Osteoblast (primary cell): Measurements from ENCODE around the gene KASH5. TPM values are rescaled to one million over a fixed set of nuclear protein-coding genes. Genes with fewer than 3 reads are reported as not detected.

Experiments used
- DNase-seq: peaks from one replicate; pipeline ENCODE4 v3.0.0; 2011; ENCODE audit warnings: low spot score, mixed read lengths; ENCODE audit not compliant: insufficient read length; ENCODE audit errors: missing footprints
- H2AFZ ChIP-seq: 2 replicates; pipeline ENCODE4 v1.6.0; 2011; ENCODE audit warnings: mild to moderate bottlenecking, low read length
- H3K27ac ChIP-seq: 2 replicates; pipeline ENCODE4 v1.5.1; 2011; ENCODE audit warnings: mild to moderate bottlenecking, low read depth, low read length, moderate library complexity
- H3K27me3 ChIP-seq: 2 replicates; pipeline ENCODE4 v1.6.0; 2012; ENCODE audit warnings: mild to moderate bottlenecking, control low read depth, inconsistent platforms, low read length, moderate library complexity; ENCODE audit not compliant: insufficient read depth
- H3K36me3 ChIP-seq: 2 replicates; pipeline ENCODE4 v1.5.1; 2011; ENCODE audit warnings: mild to moderate bottlenecking, low read length, control low read depth, moderate library complexity; ENCODE audit not compliant: insufficient read depth
- H3K4me1 ChIP-seq: 2 replicates; pipeline ENCODE4 v1.5.1; 2011; ENCODE audit warnings: mild to moderate bottlenecking, low read length, control low read depth, moderate library complexity; ENCODE audit not compliant: insufficient read depth
- H3K4me2 ChIP-seq: 2 replicates; pipeline ENCODE4 v1.6.0; 2011; ENCODE audit warnings: mild to moderate bottlenecking, low read length; ENCODE audit not compliant: insufficient read depth
- H3K4me3 ChIP-seq: fragments of 200-600 bp; sonication (generic); 3 replicates; pipeline ENCODE4 v1.5.1; 2012; ENCODE audit warnings: mild to moderate bottlenecking, low read length, inconsistent platforms; ENCODE audit not compliant: insufficient read depth
- H3K79me2 ChIP-seq: 2 replicates; pipeline ENCODE4 v1.6.0; 2012; ENCODE audit warnings: mild to moderate bottlenecking, low read length, control low read depth, inconsistent platforms; ENCODE audit not compliant: insufficient read depth
- H3K9me3 ChIP-seq: 2 replicates; pipeline ENCODE4 v1.5.1; 2011; ENCODE audit warnings: low read depth, low read length, control low read depth
- H4K20me1 ChIP-seq: 2 replicates; pipeline ENCODE4 v1.6.0; 2012; ENCODE audit warnings: mild to moderate bottlenecking, low read length, control low read depth; ENCODE audit not compliant: insufficient read depth
- CTCF ChIP-seq: IDR thresholded peaks from 2 replicates; pipeline ENCODE4 v1.5.1; 2011; ENCODE audit warnings: mild to moderate bottlenecking, low read depth, low read length, moderate library complexity; ENCODE audit errors: extremely low read depth
- total RNA-seq: library from RNA; depleted of rRNA; stranded (reverse); fragments of >200 nt; gene quantifications from 2 replicates; pipeline ENCODE4 v1.2.3, GENCODE V29; 2012

KASH5 gene
- total RNA-seq, 1 donor: not detected

- no peak overlapping the region for H3K4me2 ChIP-seq
- no peaks in the 10 kb centered on the region for H3K79me2 ChIP-seq
- no peak for TF ChIP-seq CTCF
- no peak overlapping the region for H3K4me3 ChIP-seq
- peaks cover 5% of the 10 kb centered on the region for H3K36me3 ChIP-seq
- no peaks in the 10 kb centered on the region for H3K27me3 ChIP-seq
- H4K20me1 ChIP-seq: no peaks in the 10 kb centered on the region
- H3K9me3 ChIP-seq: no peaks in the 10 kb centered on the region
- H3K27ac ChIP-seq: no peak overlapping the region
- H3K4me1 ChIP-seq: no peaks in the 10 kb centered on the region
- DNase-seq: peak; percentile 49
- H2AFZ ChIP-seq: no peak overlapping the region
These were observed 76.1 kb downstream of the KASH5 start for GRCh38 chr19:49463960-49464740.

- no peaks in the 10 kb centered on the region for H4K20me1 ChIP-seq
- H3K79me2 ChIP-seq: no peaks in the 10 kb centered on the region
- H3K4me2 ChIP-seq: no peak overlapping the region
- no peaks in the 10 kb centered on the region for H3K4me1 ChIP-seq
- H3K27me3 ChIP-seq: no peaks in the 10 kb centered on the region
- H3K36me3 ChIP-seq: peaks cover 5% of the 10 kb centered on the region
- H3K9me3 ChIP-seq: no peaks in the 10 kb centered on the region
- H3K4me3 ChIP-seq: no peak overlapping the region
- TF ChIP-seq CTCF: no peak
- DNase-seq: peak; percentile 65
- H2AFZ ChIP-seq: no peak overlapping the region
- no peak overlapping the region for H3K27ac ChIP-seq
These were observed 77.3 kb downstream of the KASH5 start for GRCh38 chr19:49465371-49465770.

Other genes starting within 250 kb of the KASH5 start
- gene HRC, start 232.9 kb upstream of the KASH5 start, total RNA-seq: not detected in 2 replicates
- gene TRPM4, start 230.5 kb upstream of the KASH5 start, total RNA-seq: 15.9 and 20.6 TPM in 2 replicates
- gene SLC6A16, start 63.1 kb upstream of the KASH5 start, total RNA-seq: 0.72 and 1.2 TPM in 2 replicates
- gene CD37, start 52.8 kb upstream of the KASH5 start, total RNA-seq: 0.36 TPM in 1 of 2 replicates, not detected in the other
- 40.1 and 41.3 TPM in 2 replicates for gene TEAD2, start 25.8 kb upstream of the KASH5 start, total RNA-seq
- 0.36 TPM in 1 of 2 replicates, not detected in the other for gene DKKL1, start 24.4 kb upstream of the KASH5 start, total RNA-seq
- not detected in 2 replicates for gene PTH2, start 35.2 kb downstream of the KASH5 start, total RNA-seq
- gene GFY, start 37.1 kb downstream of the KASH5 start, total RNA-seq: not detected in 2 replicates
- gene SLC17A7, start 53.3 kb downstream of the KASH5 start, total RNA-seq: under 0.01 TPM in 2 replicates
- 79.3 and 80.7 TPM in 2 replicates for gene PIH1D1, start 63.6 kb downstream of the KASH5 start, total RNA-seq
- gene ALDH16A1, start 65.0 kb downstream of the KASH5 start, total RNA-seq: 26.4 and 32.7 TPM in 2 replicates
- gene FLT3LG, start 86.0 kb downstream of the KASH5 start, total RNA-seq: 4.3 and 6.5 TPM in 2 replicates
- 2,082 and 2,185 TPM in 2 replicates for gene RPL13A, start 99.4 kb downstream of the KASH5 start, total RNA-seq
- 2,306 and 3,079 TPM in 2 replicates for gene RPS11, start 108.2 kb downstream of the KASH5 start, total RNA-seq
- 67.5 and 75.6 TPM in 2 replicates for gene FCGRT, start 124.4 kb downstream of the KASH5 start, total RNA-seq
- gene RCN3, start 139.8 kb downstream of the KASH5 start, total RNA-seq: 346 and 377 TPM in 2 replicates
- gene NOSIP, start 192.3 kb downstream of the KASH5 start, total RNA-seq: 57.5 and 68.0 TPM in 2 replicates
- gene PRRG2, start 193.1 kb downstream of the KASH5 start, total RNA-seq: under 0.01 and 0.29 TPM in 2 replicates
- gene PRR12, start 202.9 kb downstream of the KASH5 start, total RNA-seq: 2.2 and 2.9 TPM in 2 replicates